HG03575 (cell line): ENCODE data around the gene COL18A1.

ENCODE experiments used
- ATAC-seq: cut with Tn5 transposase; IDR thresholded peaks from one replicate; pipeline ENCODE4 v1.9.1; 2021; ENCODE audit not compliant: unreplicated experiment, insufficient number of reproducible peaks, low FRiP score; ENCODE audit errors: extremely low read depth

Gene COL18A1

GRCh38 chr21:45393021-45393420 lies 11.9 kb upstream of the COL18A1 start:
- ATAC-seq: no peak

DNA sequence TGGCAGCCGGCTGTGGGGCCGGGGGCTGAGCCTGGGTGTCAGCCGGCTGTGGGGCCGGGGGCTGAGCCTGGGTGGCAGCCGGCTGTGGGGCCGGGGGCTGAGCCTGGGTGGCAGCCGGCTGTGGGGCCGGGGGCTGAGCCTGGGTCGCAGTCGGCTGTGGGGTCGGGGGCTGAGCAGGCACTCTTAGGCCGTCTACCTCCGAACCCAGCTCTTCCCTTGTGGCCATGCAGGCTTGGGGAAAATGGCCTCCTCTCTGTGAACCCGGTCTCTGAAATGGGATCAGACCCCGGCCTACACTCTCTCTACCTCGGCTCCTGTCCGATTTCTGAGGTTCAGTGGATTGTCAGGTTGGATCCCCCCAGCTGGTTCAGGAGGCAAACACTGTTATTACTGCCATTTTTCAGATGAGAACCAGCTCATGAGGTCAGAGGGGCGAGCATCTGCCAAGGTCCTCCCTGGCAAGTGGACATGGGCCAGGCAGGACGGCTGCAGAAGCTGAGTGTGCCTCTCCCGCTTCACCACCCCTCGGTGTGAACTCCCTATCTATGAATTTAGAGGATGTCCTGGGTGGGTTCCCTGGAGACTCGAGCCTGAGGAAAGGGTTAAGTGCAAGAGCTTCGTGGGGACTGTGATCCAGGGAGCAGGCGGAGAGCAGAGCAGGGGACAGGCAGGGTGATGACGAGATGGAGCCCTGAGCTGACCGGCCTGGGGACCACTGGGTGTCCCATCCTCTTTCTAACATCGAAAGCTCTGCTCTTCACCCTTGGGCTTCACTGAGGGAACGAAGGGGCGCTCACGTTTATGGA lies 10.9 kb upstream of the COL18A1 start:
- ATAC-seq: no peak

GRCh38 chr21:45396620-45396995 lies 8.4 kb upstream of the COL18A1 start:
- ATAC-seq: no peak

- ATAC-seq: no peak
Observed at GRCh38 chr21:45397381-45397780, 7.6 kb upstream of the COL18A1 start.

DNA sequence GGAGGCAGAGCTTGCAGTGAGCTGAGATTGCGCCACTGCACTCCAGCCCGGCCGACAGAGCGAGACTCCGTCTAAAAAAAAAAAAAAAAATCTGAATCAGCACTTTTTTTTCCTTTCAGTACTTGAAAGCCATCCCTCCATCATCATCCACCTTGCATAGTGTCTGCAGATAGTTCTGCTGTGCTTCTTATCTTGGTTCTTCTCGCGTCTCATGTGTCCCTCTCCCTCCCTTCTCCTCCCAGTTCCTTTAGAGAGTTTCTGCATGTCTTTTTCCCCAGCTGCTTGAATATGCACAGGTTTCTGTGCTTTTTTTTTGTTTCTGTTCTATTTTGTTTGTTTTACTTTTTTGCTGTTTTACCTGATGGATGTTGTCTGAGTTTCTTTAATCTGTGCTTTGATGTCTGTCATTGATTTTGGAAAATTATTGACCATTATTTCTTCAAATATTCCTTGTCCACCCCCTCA lies 3.9 kb upstream of the COL18A1 start:
- no peak for ATAC-seq

GRCh38 chr21:45401916-45402900 lies 2.8 kb upstream of the COL18A1 start:
- no peak for ATAC-seq

DNA sequence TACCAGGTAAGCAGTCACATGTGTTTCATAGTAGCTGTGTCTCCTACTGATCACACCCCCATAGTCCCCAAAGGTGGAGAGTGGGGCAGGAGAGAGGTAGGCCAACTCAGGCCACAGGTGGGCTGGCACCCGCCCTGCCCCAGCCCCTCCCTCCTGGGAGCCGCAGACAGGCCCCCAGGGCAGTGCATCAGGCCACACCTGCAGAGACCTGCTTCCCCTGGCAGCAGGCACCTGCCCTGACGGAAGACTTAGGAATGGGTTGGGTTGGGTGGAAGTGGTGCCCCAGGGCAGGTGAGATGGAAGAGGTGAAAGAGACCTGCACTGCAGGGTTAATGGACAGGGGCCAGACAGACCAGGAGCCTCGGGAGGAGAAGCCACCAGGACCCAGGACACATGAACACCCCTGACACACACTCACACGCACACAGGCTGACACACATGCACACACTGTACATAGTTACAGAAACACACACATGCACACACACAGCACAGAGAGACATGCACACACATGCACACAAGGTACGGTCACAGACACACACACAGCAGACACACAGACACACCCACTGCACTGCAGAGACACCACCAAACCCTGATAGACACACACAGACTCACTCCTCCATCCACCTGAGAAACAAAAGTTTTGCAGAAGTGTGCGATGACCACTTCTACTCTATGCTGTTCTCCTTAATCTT lies 1.7 kb upstream of the COL18A1 start:
- ATAC-seq: no peak

DNA sequence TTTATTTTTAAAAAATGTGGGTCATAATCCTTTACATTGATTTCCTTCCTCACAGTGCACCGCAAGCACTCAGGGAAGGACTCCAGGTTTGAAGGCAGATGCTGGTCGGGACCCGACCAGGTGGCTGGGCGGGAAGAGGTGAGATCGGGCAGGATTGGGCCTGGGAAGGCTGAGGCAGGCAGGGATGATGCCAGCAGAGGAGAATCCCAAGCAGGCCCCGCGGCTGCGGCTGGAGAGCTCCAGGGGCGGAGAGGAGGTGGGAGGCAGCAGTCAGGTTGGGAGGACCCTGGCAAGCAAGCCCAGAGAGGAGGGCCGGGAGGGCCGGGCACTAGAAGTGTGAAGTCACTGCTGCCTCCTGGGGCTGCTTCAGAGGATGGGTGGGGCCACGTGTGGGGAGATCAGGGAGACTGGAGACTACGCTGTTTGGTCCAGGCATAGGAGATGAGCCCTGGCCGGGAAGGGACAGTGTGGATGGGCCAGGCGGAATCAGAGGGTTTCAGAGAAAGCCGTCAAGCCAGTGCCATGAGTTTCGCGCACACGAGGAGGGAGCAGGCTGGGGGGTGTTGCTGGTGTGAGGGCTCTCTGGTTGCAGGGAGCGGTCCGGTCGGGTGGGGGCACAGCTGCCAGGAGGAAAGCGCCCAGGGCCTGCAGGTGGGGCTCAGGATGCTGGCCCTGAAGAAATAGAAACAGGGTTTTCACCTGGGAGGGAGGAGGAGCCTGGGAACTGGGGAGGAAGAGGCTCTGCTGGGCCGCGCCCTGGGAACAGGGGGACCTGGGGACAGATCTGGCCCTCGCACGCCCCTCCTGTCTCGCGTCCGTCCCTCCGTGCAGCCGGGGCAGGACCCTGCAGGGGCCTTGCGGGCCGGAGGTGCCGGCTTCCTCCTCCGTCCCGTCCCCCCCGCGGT lies 888 bp upstream of the COL18A1 start:
- no peak for ATAC-seq

- no peak for ATAC-seq
Observed at GRCh38 chr21:45405271-45405818, 380 bp downstream of the COL18A1 start.

- ATAC-seq: no peak
Observed at GRCh38 chr21:45405819-45406762, 1.1 kb downstream of the COL18A1 start.

DNA sequence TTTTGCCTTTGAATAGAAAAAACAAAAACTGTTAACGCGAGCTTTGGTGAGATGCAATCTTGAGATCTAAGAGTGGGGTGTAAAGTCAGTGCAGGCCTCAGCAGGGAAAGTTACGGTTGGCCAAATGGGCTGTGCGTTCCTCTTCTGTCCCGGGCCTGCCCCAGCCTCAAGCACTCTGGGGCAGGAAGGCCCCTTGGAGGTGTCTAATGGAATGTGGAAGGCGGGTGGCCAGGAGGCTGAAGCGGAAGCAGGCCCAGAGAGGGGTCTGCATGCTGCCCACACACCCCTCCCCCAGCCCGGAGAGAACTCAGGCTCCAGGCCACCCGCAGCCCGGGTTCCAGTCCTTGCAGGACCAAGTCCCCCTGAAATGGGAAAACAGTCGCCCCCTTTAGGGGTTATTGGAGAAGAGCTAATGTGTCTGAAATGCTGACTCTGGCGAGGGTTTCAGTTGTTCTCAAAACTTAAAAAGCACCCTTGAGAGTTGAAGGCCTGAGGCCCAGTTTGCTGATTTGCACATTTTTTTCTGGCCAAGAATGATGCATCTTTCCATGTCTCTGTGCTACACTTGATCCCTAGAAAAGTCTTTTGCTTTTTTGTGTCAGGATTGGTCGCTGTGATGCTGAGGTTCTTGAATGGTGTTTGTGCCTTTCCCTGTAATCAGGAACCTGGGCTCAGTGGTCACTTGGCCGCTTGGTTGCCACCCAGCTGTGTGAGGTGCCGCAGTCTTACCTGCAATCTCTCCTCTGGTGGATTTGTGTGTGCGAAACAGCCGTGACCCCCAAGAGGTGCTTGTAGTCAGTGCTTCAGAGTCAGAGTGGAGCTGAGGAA lies 2.0 kb downstream of the COL18A1 start:
- no peak for ATAC-seq

DNA sequence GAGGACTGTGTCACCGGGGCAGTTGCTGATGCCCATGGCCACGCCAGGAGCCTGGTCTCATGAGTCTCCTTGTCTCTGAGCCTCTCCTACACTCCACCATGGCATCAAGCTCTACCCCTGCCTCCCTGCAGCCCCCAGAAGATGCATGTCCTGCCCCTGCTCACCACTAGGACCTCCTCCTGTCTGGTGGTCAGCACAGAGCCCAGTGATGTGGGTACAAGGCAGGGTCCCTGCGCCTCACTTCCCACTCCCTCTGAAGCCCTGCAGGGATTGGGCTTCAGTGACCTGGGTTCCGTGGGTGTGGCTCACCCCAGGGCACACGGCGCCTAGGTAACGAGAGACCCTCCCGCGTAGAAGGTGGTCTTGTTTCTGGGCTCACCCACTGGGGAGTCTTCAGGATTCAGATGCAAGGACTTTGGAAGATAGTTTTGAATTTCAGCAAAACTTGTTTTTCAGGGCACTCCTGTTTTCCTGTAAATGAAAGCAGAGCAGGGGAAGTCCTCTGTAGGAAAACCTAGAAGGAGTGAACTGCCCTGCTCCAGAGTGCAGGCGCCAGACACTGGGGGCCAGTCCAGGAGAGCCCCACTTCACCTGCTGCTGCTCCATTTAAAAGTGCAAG lies 2.8 kb downstream of the COL18A1 start:
- no peak for ATAC-seq

DNA sequence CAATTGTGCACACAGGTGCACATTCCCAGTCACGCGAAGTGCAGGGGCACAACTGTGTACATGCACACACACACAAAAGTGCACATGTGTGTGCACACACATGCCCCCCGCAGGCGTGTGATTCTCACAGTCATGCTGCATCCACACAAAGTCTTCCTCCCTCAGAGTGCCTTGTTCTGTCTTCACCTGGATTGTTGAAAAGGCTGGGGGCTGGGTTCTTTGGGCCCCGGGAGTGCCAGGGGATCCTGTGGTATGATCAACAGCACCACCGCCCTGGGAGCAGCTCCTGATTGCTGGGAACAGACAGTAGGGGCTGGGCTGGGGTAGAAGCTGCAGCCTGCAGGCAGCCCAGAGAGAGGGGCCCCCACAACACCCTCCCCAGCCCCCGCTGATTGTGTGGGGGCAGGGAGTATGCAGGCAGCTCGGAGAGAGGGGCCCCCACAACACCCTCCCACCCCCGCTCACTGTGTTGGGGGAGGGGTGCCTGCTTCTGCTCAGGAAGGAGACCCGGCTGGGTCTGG lies 3.4 kb downstream of the COL18A1 start:
- ATAC-seq: no peak

- ATAC-seq: no peak
Observed at GRCh38 chr21:45408801-45409261, 3.9 kb downstream of the COL18A1 start.

DNA sequence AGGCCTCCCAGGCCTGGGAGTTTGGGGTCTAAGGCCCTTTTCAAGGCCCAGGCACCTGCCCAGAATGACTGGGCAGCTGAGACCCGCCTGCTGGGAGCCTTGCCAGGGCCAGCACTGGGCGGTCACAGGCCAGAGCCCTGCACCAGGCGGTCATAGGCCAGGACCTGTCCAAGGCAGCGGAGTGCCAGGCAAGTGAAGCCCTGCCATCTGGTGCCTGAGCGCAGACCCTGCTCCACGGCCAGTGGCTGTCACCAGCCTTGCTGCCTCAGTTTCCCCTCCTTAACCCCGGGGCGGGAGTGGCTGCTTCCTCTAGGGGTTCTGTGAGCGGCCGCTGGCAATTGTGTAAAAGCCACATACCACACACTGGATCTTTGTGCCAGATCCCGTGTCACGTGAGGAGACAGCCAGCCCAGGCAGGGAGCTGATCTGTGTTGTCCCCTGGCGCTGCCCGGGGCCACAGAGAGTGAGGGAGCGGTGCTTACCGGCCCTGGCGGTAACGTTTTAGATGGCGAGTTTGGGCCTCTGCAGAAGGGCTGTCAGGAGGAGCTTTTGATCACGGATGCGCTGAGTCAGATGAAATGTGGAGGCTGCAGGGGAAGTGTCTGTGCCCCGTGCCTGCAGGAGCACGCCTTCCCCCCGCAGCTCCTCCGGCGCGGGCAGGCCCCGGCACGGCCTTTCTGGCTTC lies 4.6 kb downstream of the COL18A1 start:
- ATAC-seq: no peak
